ENCODE results near the gene SLC24A4. TPM values are rescaled to one million over a fixed set of nuclear protein-coding genes. Genes with fewer than 3 reads are reported as not detected.

The SLC24A4 gene
- total RNA-seq, 1 donor from 2014 or later = 0.36 TPM

DNA sequence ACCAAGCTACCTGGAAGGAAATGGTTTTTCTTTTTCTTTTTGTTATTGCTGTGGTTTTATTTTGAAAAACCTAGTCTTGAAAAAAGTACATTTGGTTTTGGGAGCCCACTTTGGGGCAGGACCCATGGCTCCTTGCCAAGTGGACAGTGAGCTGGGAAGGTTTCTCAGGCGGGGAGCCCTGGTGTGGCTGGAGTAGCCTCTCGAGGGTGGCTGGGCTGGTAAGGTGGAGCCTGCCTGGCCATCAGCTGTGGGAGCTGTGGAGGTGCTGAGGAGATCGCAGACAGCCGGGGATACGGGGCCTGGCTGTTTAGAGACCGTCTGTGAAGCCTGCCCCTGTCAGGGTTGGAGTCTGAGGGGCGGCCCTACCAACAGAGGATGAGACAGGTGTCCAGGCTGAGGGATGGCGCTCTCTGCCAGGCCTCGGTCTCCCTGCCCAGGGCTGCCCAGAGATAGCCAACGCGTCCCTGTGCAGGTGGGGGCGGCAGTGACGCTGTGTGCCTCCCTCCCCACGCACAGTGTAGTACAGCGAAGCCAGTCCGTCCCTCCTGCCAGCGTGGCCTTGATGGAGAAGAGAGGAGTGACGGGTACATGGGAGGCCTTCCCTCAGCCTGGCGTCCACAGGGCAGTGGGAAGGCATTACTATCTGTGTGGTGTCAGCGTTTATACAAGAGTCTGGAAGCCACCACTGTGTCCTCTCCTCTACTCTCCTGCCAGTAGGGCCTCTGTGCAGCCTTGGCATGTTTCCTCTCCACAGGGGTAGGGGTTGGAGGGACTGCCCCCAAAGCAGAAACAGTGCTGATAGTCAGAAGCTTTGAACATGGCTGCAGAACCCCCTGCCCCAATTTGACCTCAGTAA lies 196.5 kb downstream of the SLC24A4 start:
- no peaks in the 10 kb centered on the region for H3K9me3 ChIP-seq (replicated peaks)
- peaks cover 43% of the 10 kb centered on the region for H3K4me1 ChIP-seq
- intact Hi-C loops (cut with micrococcal nuclease) = no loop called here
- H3K27me3 ChIP-seq (ENCODE audit: low read depth) = no peaks in the 10 kb centered on the region
- no peak overlapping the region for H3K4me3 ChIP-seq
- TF ChIP-seq, protein P1, sequence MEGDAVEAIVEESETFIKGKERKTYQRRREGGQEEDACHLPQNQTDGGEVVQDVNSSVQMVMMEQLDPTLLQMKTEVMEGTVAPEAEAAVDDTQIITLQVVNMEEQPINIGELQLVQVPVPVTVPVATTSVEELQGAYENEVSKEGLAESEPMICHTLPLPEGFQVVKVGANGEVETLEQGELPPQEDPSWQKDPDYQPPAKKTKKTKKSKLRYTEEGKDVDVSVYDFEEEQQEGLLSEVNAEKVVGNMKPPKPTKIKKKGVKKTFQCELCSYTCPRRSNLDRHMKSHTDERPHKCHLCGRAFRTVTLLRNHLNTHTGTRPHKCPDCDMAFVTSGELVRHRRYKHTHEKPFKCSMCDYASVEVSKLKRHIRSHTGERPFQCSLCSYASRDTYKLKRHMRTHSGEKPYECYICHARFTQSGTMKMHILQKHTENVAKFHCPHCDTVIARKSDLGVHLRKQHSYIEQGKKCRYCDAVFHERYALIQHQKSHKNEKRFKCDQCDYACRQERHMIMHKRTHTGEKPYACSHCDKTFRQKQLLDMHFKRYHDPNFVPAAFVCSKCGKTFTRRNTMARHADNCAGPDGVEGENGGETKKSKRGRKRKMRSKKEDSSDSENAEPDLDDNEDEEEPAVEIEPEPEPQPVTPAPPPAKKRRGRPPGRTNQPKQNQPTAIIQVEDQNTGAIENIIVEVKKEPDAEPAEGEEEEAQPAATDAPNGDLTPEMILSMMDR (IDR thresholded peaks at IDR 0.05; ENCODE audit: borderline replicate concordance) = no peak
- H3K36me3 ChIP-seq = no peaks in the 10 kb centered on the region
- no peak overlapping the region for H3K27ac ChIP-seq (replicated peaks)
- no peak for DNase-seq

DNA sequence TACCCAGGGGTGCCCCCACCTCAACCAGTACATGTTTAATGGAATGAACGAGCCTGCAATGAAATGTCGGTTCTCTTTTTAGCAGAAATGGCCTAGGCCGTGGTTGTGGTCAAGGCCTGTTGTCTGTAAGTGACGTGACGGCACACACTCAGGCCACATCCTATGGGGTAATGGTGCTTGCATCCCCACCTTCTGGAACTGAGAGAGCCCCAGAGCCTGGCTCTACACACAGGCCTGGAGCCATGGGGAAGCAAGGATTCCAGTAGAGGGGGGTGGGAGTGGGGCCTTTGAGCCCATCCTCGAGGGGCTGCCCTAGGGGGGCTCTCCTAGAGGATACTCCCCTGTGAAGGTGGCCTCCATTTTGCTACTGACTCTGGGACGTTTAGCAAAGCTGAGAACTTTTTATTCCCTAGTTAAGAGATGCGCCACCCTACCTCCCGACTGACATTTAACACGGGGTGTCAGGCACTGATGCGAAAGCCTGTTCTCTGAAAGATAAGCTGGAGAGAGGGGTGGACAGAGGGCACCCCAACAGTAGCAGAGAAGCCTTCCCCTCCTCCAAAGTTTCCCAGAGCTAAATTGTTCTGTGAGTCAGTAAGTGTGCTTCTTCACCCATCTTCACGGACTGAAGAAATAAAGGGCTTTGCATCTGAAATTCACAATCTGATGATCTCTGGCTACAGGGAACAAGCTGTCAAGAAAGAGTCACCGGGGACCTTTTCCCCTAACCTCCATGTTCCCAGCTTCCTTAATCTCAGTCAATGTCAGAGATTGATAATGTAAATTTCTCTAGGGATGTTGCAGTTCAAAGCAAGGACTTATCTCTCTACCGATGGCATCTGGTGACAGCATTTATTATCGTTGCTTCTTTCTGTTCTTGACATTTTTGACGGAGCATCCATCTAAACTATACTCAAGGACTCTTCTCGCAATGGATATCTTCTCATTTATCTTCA lies 197.4 kb downstream of the SLC24A4 start:
- Histone ChIP-seq H3K4me3 (no peak overlapping the region), H3K27me3 (ENCODE audit: low read depth) (no peaks in the 10 kb centered on the region), H3K36me3 (no peaks in the 10 kb centered on the region), H3K4me1 (peaks cover 42% of the 10 kb centered on the region), H3K9me3 (replicated peaks) (no peaks in the 10 kb centered on the region), H3K27ac (replicated peaks) (no peak overlapping the region)
- DNase-seq = no peak
- TF ChIP-seq, protein P1 (IDR thresholded peaks at IDR 0.05; ENCODE audit: borderline replicate concordance) = no peak
- intact Hi-C loops (cut with micrococcal nuclease) = no loop called here

DNA sequence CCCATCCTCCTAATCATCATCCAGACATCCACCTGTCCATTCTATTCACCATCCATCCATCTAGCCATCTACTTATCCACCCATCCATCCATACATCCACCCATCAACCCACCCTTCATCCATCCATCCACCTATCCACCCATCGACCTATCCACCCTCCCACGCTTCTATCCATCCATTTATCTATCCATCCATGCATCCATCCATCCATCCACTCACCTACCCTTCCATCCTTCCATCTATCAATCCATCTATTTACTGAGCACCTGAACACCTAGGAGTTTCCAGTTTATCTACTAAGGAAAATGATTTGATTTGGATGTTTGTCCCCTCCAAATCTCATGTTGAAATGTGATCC lies 198.1 kb downstream of the SLC24A4 start:
- H3K4me1 ChIP-seq = peaks cover 39% of the 10 kb centered on the region
- H3K27me3 ChIP-seq (ENCODE audit: low read depth) = no peaks in the 10 kb centered on the region
- intact Hi-C loops (cut with micrococcal nuclease) = no loop called here

DNA sequence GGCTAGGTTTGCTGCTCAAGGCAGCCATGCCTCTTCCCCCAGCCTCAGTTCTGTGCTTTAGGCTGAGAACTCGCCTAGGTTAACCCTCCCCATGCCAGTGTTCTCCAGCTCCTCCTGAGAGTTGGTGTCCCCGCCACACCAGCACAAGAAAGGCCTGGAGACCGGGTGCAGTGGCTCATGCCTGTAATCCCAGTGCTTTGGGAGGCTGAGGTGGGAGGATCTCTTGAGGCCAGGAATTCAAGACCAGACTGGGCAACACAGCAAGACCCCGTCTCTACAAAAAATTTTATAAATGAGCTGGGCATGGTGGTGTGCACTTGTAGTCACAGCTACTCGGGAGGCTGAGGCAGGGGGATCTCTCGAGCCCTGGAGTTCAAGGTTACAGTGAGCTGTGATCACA lies 200.8 kb downstream of the SLC24A4 start:
- no peak for DNase-seq
- Histone ChIP-seq H3K27me3 (ENCODE audit: low read depth) (no peaks in the 10 kb centered on the region), H3K9me3 (replicated peaks) (no peaks in the 10 kb centered on the region), H3K4me3 (no peak overlapping the region), H3K27ac (replicated peaks) (no peak overlapping the region), H3K4me1 (peaks cover 18% of the 10 kb centered on the region), H3K36me3 (no peaks in the 10 kb centered on the region)
- TF ChIP-seq, protein P1 (IDR thresholded peaks at IDR 0.05; ENCODE audit: borderline replicate concordance) = no peak
- intact Hi-C loops (cut with micrococcal nuclease) = no loop called here

More for the DNA sequence above, 198.1 kb downstream of the SLC24A4 start:
- no peak for DNase-seq
- Histone ChIP-seq H3K36me3 (no peaks in the 10 kb centered on the region), H3K27ac (replicated peaks) (no peak overlapping the region), H3K4me3 (no peak overlapping the region), H3K9me3 (replicated peaks) (no peaks in the 10 kb centered on the region)
- TF ChIP-seq, protein P1 (IDR thresholded peaks at IDR 0.05; ENCODE audit: borderline replicate concordance) = no peak

DNA sequence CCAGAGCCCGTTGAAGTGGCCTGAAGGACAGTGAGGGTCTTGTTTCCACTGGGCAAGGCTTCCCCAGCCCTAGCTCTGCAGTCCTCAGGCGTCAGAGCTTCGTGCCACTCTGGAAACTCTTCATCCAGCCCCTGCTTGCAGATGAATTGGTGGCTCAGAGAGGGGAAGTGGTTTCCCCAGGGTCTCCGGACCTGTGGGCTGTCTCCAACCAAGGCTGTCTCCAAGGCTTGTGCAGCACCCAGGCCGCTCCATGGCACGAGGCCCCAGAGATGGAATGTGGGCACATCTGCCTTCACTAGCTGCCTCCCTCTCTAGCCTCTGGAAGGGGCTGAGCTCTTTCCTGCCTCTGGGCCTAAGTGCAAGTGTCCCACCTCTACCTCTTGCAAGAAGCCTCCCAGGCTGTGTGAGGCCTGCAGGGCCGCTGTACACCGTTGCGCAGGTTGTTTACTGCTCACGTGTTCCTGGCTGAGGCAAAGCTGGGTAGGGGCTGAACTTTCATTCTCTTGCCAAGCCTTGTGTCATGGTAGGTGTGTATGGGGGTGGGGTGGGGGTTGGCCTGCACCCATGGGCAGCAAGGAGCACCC lies 201.7 kb downstream of the SLC24A4 start:
- TF ChIP-seq, protein P1 (IDR thresholded peaks at IDR 0.05; ENCODE audit: borderline replicate concordance) = no peak
- H3K4me3 ChIP-seq = no peak overlapping the region
- no peak overlapping the region for H3K27ac ChIP-seq (replicated peaks)
- H3K9me3 ChIP-seq (replicated peaks) = no peaks in the 10 kb centered on the region
- no peaks in the 10 kb centered on the region for H3K36me3 ChIP-seq
- intact Hi-C loops (cut with micrococcal nuclease) = no loop called here
- peaks cover 21% of the 10 kb centered on the region for H3K4me1 ChIP-seq
- no peaks in the 10 kb centered on the region for H3K27me3 ChIP-seq (ENCODE audit: low read depth)
- DNase-seq = no peak
